SK-N-SH (cell line): ENCODE measurements around the gene CBFA2T3. TPM values are rescaled to one million over a fixed set of nuclear protein-coding genes. Genes with fewer than 3 reads are reported as not detected.

Experiments
- CTCF ChIA-PET: fragments of 300-600, 350-600 bp; formaldehyde crosslinking; extraction: SDS; loops from one replicate; lab custom pipeline; 2021; lab: Yijun Ruan, JAX
- POLR2A ChIA-PET: fragments of 350-600 bp; sonication (Branson Sonifier 250); formaldehyde crosslinking; extraction: SDS; loops from one replicate; lab custom pipeline; 2020; ENCODE audit warnings: antibody characterized with exemption, inconsistent platforms; lab: Yijun Ruan, JAX
- DNase-seq: peaks from one replicate; pipeline ENCODE4 v3.0.0; 2012
- H2AFZ ChIP-seq: fragments of 200-600 bp; sonication (generic); 2 replicates; pipeline ENCODE4 v1.8.1; 2016; ENCODE audit warnings: antibody characterized with exemption, mild to moderate bottlenecking, low read depth
- H3F3A ChIP-seq: fragments of 200-600 bp; sonication (generic); replicated peaks from 2 replicates; pipeline ENCODE3; 2016; ENCODE audit warnings: antibody characterized with exemption, mild to moderate bottlenecking; ENCODE audit not compliant: insufficient read depth
- H3K27ac ChIP-seq, 2 experiments: fragments of 200-500 bp in 1 of 2; fragments of 200-600 bp in 1 of 2; sonication (Bioruptor generic) in 1 of 2; sonication (generic), shearing (Covaris generic) in 1 of 2; 2 replicates each; pipeline versions ENCODE4 v1.5.1 to v1.6.1; 2014 to 2016; ENCODE audit warnings: low read depth in 2 of 2, inconsistent platforms in 1 of 2, low read length in 1 of 2, mild to moderate bottlenecking in 1 of 2, mixed read lengths in 1 of 2
- H3K27me3 ChIP-seq: fragments of 200-600 bp; sonication (generic), shearing (Covaris generic); 2 replicates; pipeline ENCODE4 v1.6.1; 2016; ENCODE audit warnings: mixed run types; ENCODE audit not compliant: insufficient read depth
- H3K36me3 ChIP-seq, 2 experiments: fragments of 200-500 bp in 1 of 2; fragments of 200-600 bp in 1 of 2; sonication (Bioruptor generic) in 1 of 2; sonication (generic) in 1 of 2; replicated peaks in 1 of 2; 2 replicates each; pipeline versions ENCODE3 to v1.5.1; 2014 to 2016; ENCODE audit warnings: low read length in 1 of 2, mild to moderate bottlenecking in 1 of 2; ENCODE audit not compliant: insufficient read depth in 2 of 2, control insufficient read depth in 1 of 2
- H3K4me1 ChIP-seq, 2 experiments: fragments of 200-500 bp in 1 of 2; fragments of 200-600 bp in 1 of 2; sonication (Bioruptor generic) in 1 of 2; sonication (generic), shearing (Covaris generic) in 1 of 2; 2 replicates each; pipeline versions ENCODE4 v1.5.1 to v1.6.1; 2014 to 2016; ENCODE audit warnings: low read depth in 1 of 2, low read length in 1 of 2, mixed run types in 1 of 2; ENCODE audit not compliant: insufficient read depth in 2 of 2, control insufficient read depth in 1 of 2
- H3K4me2 ChIP-seq: fragments of 200-600 bp; sonication (generic), shearing (Covaris generic); 2 replicates; pipeline ENCODE4 v1.6.1; 2017; ENCODE audit warnings: mixed run types
- H3K4me3 ChIP-seq, 2 experiments: fragments of 200-500 bp in 1 of 2; fragments of 200-600 bp in 1 of 2; sonication (Bioruptor generic) in 1 of 2; sonication (generic), shearing (Covaris generic) in 1 of 2; 2 replicates each; pipeline versions ENCODE4 v1.5.1 to v1.8.1; 2014 to 2016; ENCODE audit warnings: low read depth in 2 of 2, inconsistent platforms in 1 of 2, low read length in 1 of 2, mild to moderate bottlenecking in 1 of 2, mixed read lengths in 1 of 2, moderate library complexity in 1 of 2
- H3K79me2 ChIP-seq: fragments of 200-600 bp; sonication (generic); 2 replicates; pipeline ENCODE4 v1.8.1; 2017; ENCODE audit warnings: mild to moderate bottlenecking; ENCODE audit not compliant: insufficient read depth
- H3K9ac ChIP-seq: fragments of 200-600 bp; sonication (generic); 2 replicates; pipeline ENCODE4 v1.6.1; 2017; ENCODE audit warnings: mixed run types
- H3K9me2 ChIP-seq: fragments of 200-600 bp; sonication (generic); 2 replicates; pipeline ENCODE4 v1.6.1; 2017; ENCODE audit warnings: mixed run types
- H3K9me3 ChIP-seq: fragments of 200-600 bp; sonication (generic); 2 replicates; pipeline ENCODE4 v1.6.1; 2017; ENCODE audit warnings: mixed run types, mild to moderate bottlenecking, moderate library complexity
- H4K20me1 ChIP-seq: fragments of 200-600 bp; sonication (generic); 2 replicates; pipeline ENCODE4 v1.6.1; 2017; ENCODE audit warnings: mild to moderate bottlenecking, mixed run types; ENCODE audit not compliant: insufficient read depth
- CTCF ChIP-seq: fragments of 200-600 bp; sonication (generic); IDR thresholded peaks from 2 replicates; pipeline ENCODE4 v1.6.1; 2017; ENCODE audit warnings: antibody characterized with exemption, mild to moderate bottlenecking, moderate library complexity
- EP300 ChIP-seq, 2 experiments: IDR thresholded peaks; 2 replicates each; pipeline versions ENCODE4 v1.4.0 to v1.6.1; 2012; ENCODE audit warnings: borderline replicate concordance in 1 of 2, low read depth in 1 of 2, low read length in 1 of 2
- FOSL2 ChIP-seq: IDR thresholded peaks from 2 replicates; pipeline ENCODE4 v1.4.0; 2012; ENCODE audit warnings: low read depth, mild to moderate bottlenecking, moderate library complexity, borderline replicate concordance
- FOXJ3 ChIP-seq: sonication (generic); formaldehyde crosslinking; IDR thresholded peaks from 2 replicates; pipeline ENCODE4 v1.5.1; 2020; ENCODE audit warnings: mild to moderate bottlenecking, missing genetic modification reagents
- MEF2A ChIP-seq: IDR thresholded peaks from 2 replicates; pipeline ENCODE4 v1.4.0; 2012; ENCODE audit warnings: low read depth, borderline replicate concordance
- MXI1 ChIP-seq: IDR thresholded peaks from 2 replicates; pipeline ENCODE4 v1.6.1; 2012; ENCODE audit warnings: mild to moderate bottlenecking, low read depth, low read length, improper control_type of control experiment
- NFIC ChIP-seq: IDR thresholded peaks from 2 replicates; pipeline ENCODE4 v1.4.0; 2012; ENCODE audit warnings: borderline replicate concordance
- TAF1 ChIP-seq: IDR thresholded peaks from 2 replicates; pipeline ENCODE4 v1.6.1; 2012; ENCODE audit warnings: low read depth, mild to moderate bottlenecking, low read length, moderate library complexity, borderline replicate concordance
- TCF12 ChIP-seq: IDR thresholded peaks from 2 replicates; pipeline ENCODE4 v1.4.0; 2012
- TEAD4 ChIP-seq: IDR thresholded peaks from 2 replicates; pipeline ENCODE4 v1.4.0; 2012; ENCODE audit warnings: mild to moderate bottlenecking, borderline replicate concordance; ENCODE audit not compliant: insufficient read depth
- WGBS: methylation state at CpG from one replicate; pipeline ENCODE4 v1.1.6; 2017; ENCODE audit warnings: low lambda C conversion rate; 5-methylcytosine and 5-hydroxymethylcytosine counted together
- polyA plus RNA-seq, 3 experiments: library from polyadenylated mRNA; depleted of rRNA; stranded (reverse); fragments of >200 nt; gene quantifications; 2 replicates each; pipeline ENCODE4 v1.2.3, GENCODE V29; 2012
- TF ChIP-seq, protein P1 (sequence below): fragments of 150-350 bp; IDR thresholded peaks from 2 replicates; pipeline ENCODE4 v1.6.1; 2016; ENCODE audit warnings: mild to moderate bottlenecking, low read depth, low read length
- TF ChIP-seq, protein P2 (sequence below): IDR thresholded peaks from 2 replicates; pipeline ENCODE4; 2012

The CBFA2T3 gene
- polyA plus RNA-seq, 1 of the 3 experiments (the other 2 are of a cell fraction): not detected

GRCh38 chr16:89020068-89020924 is 43.3 kb upstream of the CBFA2T3 start:
- WGBS: 30% methylated on average over 13 of the region's 21 CpGs
- Histone ChIP-seq H3K27ac (no peak overlapping the region), H3K27me3 (peaks cover 11% of the 10 kb centered on the region; the same call in 1 of the 2 replicates), H3K4me3 (no peak overlapping the region), H4K20me1 (no peaks in the 10 kb centered on the region), H3K36me3 (no peaks in the 10 kb centered on the region), H3K9me2 (no peaks in the 10 kb centered on the region), H3K79me2 (no peaks in the 10 kb centered on the region), H3K9me3 (no peaks in the 10 kb centered on the region), H3K4me1 (no peaks in the 10 kb centered on the region), H3F3A (no peaks in the 10 kb centered on the region), H3K4me2 (no peak overlapping the region), H3K9ac (no peak overlapping the region), H2AFZ (no peak overlapping the region)
- TF ChIP-seq TEAD4 (no peak), NFIC (no peak), MXI1 (no peak), CTCF (no peak)
- no peak for DNase-seq
- CTCF ChIA-PET: interaction anchor here (1.4 kb wide), 1 partner anchor 16 kb away, joined by 3 read pairs; no protein-coding TSS in a partner anchor
- POLR2A ChIA-PET: no interaction called here

GRCh38 chr16:89019511-89019910 is 42.5 kb upstream of the CBFA2T3 start:
- no peaks in the 10 kb centered on the region for H4K20me1 ChIP-seq
- TF ChIP-seq MEF2A: no peak
- TF ChIP-seq, protein P1, sequence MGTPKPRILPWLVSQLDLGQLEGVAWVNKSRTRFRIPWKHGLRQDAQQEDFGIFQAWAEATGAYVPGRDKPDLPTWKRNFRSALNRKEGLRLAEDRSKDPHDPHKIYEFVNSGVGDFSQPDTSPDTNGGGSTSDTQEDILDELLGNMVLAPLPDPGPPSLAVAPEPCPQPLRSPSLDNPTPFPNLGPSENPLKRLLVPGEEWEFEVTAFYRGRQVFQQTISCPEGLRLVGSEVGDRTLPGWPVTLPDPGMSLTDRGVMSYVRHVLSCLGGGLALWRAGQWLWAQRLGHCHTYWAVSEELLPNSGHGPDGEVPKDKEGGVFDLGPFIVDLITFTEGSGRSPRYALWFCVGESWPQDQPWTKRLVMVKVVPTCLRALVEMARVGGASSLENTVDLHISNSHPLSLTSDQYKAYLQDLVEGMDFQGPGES: no peak
- TF ChIP-seq, protein P2, sequence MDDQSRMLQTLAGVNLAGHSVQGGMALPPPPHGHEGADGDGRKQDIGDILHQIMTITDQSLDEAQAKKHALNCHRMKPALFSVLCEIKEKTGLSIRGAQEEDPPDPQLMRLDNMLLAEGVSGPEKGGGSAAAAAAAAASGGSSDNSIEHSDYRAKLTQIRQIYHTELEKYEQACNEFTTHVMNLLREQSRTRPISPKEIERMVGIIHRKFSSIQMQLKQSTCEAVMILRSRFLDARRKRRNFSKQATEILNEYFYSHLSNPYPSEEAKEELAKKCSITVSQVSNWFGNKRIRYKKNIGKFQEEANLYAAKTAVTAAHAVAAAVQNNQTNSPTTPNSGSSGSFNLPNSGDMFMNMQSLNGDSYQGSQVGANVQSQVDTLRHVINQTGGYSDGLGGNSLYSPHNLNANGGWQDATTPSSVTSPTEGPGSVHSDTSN: no peak
- TF ChIP-seq NFIC: no peak
- TF ChIP-seq FOXJ3 (CRISPR knock-in tag): no peak
- no peak for TF ChIP-seq CTCF
- no peak for TF ChIP-seq TAF1
- no peak for TF ChIP-seq FOSL2
- TF ChIP-seq EP300 (IDR thresholded peaks at IDR 0.05; ENCODE audit: borderline replicate concordance in 1 of 2, low read depth in 1 of 2, low read length in 1 of 2): no peak
- TF ChIP-seq MXI1: no peak
- TF ChIP-seq TCF12: no peak
- ChIA-PET CTCF (interaction anchor here (1.4 kb wide), 1 partner anchor 17 kb away, joined by 3 read pairs; no protein-coding TSS in a partner anchor), POLR2A (no interaction called here)
- no peaks in the 10 kb centered on the region for H3K36me3 ChIP-seq
- no peaks in the 10 kb centered on the region for H3K9me3 ChIP-seq
- H3K9ac ChIP-seq: no peak overlapping the region
- H3K27me3 ChIP-seq: peaks cover 11% of the 10 kb centered on the region; the same call in 1 of the 2 replicates
- no peak for DNase-seq
- H3K4me3 ChIP-seq: no peak overlapping the region
- no peaks in the 10 kb centered on the region for H3K9me2 ChIP-seq
- no peaks in the 10 kb centered on the region for H3K4me1 ChIP-seq
- H3K79me2 ChIP-seq: no peaks in the 10 kb centered on the region
- 33% methylated on average over 7 of the region's 16 CpGs for WGBS
- no peak overlapping the region for H2AFZ ChIP-seq
- no peak overlapping the region for H3K4me2 ChIP-seq
- no peaks in the 10 kb centered on the region for H3F3A ChIP-seq
- H3K27ac ChIP-seq: no peak overlapping the region
